Stimulated activated naive CD4-positive, alpha-beta T cell treated with Interleukin-2 at 50 U/mL for 16 hours (primary cell): ENCODE data around the gene FMNL2.

ENCODE experiments used
- DNase-seq: peaks from one replicate; lab custom pipeline; 2025; lab: John Stamatoyannopoulos, UW

The FMNL2 gene

DNA sequence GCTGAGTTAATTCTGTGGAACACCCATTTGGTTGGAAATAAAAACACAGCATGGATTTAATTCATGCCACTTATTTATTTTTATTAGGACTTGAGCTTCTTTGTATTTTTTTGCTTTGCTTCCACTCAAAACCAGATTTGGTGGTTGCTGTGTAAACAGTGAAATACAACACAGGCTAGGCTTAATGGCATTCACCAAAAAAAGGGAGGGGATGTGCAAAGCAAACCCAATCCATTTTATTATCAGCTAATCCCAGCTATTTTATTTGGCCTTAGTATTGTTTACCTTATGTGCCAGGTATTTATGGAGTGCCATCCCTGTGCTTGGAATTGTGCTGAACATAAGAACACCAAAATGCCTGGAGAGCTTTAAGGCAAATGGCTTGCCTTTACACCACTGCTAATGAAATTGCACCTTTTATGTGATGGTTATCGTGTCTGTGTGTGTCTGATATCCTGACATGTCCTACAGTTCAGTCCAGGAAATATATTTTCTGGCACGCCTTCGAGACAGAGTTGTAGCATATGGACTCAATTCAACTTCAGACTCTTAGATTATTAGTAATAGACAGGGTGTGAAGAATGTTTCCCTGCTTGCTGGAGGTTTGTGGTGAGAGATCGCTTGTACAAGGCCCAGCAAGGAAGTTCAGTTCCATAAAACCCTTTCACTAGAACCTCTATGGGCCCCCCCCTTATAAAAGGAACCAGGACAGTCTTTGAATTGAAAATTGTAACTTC lies 282.6 kb downstream of the FMNL2 start:
- DNase-seq = no peak

DNA sequence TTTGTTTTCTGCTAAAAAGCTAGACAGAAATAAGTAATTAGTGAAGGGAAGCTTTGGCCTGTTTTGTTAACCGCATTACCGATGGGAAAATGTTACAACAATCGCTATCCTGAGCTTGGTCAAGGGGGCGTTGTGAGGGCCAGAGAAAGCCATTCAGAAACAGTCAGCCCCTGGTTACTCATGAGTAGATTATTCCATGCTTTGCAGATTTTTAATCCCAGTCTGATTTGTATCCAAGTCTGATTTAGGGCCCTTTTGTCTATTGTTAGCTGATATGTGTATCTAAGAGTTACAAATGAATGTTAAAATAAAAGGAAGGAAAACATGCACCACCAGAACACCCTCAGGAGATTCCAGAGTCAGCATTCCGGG lies 283.2 kb downstream of the FMNL2 start:
- DNase-seq = no peak

DNA sequence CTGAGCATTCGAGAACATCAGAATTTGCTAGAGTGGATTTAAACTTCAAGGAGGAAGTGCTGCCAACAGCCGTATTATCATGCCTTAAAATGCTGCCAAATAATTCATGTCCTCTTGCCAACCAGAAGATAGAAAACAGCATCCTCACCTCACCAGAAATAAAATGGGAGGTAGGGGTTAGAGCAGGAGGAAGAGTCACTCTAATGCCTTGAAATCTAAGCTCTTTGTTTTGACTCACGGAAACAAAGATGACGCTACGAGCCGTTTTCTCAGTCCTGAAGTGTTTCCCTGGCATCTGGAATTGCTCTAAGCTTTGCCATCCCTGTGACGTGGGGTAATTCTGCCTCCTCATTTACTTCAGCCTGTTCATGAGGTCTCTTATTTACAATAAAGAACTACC lies 285.2 kb downstream of the FMNL2 start:
- no peak for DNase-seq

- no peak for DNase-seq
Observed at GRCh38 chr2:152620985-152621384, 286.0 kb downstream of the FMNL2 start.

DNA sequence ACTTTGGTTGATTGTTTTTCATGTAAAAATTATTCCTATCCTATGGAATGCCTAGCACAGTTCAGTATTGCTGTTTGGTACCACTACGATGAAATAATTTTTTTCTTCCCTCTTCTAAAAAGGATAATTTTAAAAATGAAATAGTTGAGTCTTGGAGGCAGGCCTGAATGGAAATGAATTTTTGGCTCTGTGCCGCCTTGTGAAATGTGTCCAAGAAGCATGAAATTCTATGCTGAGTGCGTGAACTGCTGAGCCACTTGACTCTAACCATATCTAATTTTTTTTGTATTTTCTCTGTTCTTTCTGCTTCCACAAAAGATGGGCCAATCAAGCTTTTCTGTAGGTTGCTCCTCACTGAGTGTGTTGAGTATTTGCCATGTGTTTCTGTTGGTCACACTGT lies 287.2 kb downstream of the FMNL2 start:
- no peak for DNase-seq

DNA sequence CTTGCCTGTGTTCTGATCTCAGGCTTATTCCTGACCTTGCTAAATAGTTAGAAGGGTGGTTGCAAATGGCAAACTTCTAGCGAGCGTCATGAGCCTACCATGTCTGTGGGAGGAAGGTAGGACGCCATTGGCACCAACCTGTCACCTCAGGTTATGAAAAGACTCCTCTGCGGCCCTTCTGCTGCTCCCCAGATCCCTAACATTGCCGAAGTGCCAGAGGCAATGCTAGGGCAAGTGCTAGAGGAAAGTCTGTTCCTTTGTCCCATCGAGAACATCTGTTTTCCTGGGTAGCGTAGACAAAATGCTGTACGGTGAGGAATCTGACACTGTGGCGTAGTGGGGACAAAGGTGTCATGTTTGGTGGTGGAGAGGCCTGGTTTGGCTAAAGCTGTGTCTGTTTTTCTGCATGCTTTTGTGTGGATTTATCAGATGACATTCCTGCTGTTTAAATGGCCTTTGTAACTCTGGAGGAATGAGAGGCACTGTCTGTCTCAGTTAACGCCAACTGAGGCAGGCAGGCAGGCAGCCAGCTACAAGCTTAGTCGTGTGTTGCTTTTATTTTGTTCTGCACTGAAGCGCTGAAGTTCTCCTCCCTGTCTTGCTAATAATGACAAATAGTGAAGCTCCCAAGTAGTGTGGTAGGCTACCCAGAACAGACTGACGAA lies 288.2 kb downstream of the FMNL2 start:
- DNase-seq = no peak

- DNase-seq = no peak
Observed at GRCh38 chr2:152623775-152624174, 288.8 kb downstream of the FMNL2 start.

DNA sequence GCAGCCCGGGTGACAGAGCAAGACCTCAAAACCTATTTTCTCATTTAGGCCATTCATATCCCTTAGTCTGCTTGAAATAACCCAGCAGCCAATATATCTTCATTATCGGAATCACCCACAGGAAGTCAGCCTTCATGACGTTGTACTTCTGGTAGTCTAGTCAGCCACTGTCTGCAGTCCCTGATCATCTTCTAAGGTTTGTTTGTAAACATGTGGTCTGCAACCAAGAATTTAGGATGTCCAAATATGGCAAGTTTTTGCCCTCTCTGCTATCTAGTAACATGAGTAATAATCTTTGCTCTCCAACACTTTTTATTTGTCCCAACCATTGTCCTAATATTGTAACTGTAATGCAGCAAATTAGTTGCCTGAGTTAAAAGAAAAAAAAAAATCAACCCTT lies 289.8 kb downstream of the FMNL2 start:
- DNase-seq = no peak

GRCh38 chr2:152626911-152627339 lies 292.0 kb downstream of the FMNL2 start:
- DNase-seq = no peak

GRCh38 chr2:152627351-152627957 lies 292.5 kb downstream of the FMNL2 start:
- DNase-seq = no peak

DNA sequence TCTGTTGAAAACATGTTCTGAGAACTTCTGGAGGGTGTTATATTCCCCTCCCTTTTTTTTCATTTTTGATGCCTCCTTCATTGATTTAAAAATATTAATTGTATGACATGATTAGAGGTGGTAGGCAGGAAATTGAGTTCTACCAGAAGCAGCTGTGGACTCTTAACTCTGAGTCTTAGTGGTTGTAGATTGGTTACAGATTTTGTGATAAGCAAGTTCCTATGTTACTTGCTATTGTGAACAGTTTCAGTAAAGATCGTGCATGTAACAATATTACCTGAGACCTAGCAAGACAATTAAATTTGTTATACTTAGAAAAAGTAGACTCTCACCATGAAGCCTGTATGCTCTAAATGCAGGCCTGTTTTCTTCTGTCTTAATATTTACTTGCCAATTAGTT lies 294.2 kb downstream of the FMNL2 start:
- no peak for DNase-seq

- DNase-seq = no peak
Observed at GRCh38 chr2:152630466-152630865, 295.5 kb downstream of the FMNL2 start.

DNA sequence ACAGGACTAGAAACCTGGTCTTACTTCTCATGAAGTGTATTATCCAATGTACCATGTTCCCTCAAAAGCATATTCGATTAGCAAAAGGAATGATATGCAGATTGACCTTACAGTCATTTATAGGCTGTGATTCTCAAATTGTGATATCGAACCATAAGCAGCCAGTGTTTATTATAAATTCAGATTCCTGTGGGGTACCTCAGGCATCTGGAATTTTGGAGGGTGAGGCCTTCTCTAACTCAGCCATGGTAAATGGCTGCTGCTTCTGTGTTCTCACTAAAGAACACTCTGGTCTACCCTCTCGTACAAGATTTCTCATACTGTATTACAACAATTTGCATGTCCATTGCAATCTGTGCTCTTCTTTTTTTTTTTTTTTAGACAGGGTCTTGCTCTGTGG lies 297.8 kb downstream of the FMNL2 start:
- DNase-seq = no peak

DNA sequence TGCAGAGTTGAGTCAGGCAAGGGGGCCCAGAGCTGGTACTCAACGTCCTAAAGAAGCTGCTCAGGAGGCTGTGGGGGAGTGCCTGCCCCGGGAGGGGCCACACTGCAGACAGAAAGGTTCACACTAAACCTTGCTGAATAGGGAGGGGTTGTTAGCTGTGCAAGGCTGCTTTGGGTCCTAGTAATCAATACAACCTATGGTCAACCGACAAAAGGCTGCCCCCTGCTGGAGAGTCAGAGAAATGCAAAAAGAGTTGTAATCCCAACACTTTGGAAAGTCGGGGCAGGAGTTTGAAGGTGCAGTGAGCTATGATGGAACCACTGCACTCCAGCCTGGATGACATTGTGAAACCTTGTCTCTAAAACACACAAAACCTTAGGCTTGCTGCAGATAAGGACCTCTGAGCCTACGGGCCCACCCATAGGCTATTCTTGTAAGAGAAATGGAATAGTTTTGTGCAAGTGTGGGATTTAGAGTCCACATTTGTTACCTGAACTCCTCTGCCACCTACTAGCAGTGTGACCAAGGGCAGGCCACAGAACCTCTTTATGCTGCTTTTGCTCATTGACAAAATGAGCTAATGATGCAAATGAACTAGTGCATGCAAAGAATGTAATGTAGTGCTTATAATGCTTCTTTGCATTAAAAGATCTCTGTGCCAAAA lies 300.8 kb downstream of the FMNL2 start:
- DNase-seq = peak; percentile 46

DNA sequence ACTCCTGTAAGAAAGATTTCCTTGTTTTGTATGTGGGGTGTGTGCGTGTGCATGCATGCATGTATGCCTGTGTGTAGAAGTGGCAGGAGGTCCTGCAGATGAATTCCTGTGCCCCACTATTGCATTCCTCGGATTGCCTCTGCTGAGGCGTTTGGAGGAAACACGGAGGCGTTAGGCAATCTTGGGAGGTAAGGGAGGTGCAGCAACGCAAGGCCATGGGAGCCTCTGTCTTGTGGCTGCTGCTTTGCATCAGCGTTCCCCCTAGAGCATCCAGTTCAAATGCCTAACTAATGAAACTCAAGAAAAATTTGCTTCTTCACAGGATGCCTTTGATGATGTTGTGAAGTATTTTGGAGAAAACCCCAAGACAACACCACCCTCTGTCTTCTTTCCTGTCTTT lies 302.3 kb downstream of the FMNL2 start:
- no peak for DNase-seq

GRCh38 chr2:152638056-152638455 lies 303.1 kb downstream of the FMNL2 start:
- DNase-seq = no peak

GRCh38 chr2:152638590-152638989 lies 303.6 kb downstream of the FMNL2 start:
- DNase-seq = no peak

DNA sequence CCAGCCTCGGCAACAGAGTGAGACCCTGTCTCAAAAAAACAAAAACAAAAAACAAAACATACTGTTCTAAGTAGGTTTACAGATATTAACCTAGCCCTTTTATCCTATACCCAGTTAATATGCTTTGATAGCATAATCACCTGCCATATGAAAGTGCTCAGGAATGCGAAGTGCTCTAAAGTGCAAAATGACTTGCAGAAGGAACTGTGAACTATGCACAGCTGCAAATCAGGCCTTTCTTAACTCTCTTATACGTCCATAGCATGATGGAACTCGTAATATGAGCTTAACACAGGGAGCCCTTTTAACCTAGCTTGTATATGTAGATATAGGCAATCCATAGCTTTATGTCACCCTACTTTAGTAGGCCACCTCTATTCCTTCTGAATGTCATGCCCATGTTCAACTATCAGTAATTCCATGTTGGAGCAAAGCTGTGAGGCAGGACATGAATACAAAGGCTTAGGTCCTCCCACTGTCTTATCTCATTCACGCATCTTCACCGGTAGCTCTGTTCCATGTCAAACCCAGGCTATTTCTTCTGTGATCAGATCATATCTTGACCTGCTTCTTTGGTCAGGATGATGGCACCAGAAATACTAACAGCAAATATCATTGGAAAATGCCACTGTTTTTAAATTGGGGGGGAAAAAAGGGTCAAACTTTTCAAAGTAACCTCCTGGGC lies 309.4 kb downstream of the FMNL2 start:
- no peak for DNase-seq

- no peak for DNase-seq
Observed at GRCh38 chr2:152646264-152646663, 311.3 kb downstream of the FMNL2 start.

DNA sequence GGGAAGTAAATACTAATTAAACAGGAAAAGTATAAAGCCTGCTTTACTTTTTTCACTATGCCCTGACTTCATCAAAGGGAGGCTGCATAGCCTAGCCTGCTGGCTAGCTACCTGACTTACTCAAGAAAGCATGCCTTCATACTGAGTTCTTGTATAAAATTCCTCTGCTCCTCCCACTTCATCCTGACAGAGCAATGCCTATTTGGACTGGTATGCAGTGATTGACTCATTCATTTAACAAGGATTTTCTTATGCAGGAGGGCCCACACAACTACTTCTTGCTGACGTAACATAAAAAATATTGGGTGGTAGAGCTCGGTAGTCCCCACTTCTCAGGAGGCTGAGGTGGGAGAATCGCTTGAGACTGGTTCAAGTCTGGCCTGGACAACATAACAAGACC lies 311.8 kb downstream of the FMNL2 start:
- DNase-seq = no peak

- DNase-seq = no peak
Observed at GRCh38 chr2:152647552-152647951, 312.6 kb downstream of the FMNL2 start.

GRCh38 chr2:152648336-152648735 lies 313.4 kb downstream of the FMNL2 start:
- no peak for DNase-seq
